Thyroid gland (tissue), 4 donors: Measurements from ENCODE around the gene AUH. TPM values are rescaled to one million over a fixed set of nuclear protein-coding genes. Genes with fewer than 3 reads are reported as not detected.

Source experiments
- DNase-seq, 2 donors: peaks; one replicate each; pipeline ENCODE4 v3.0.0-alpha.2; 2019
- H3K27ac ChIP-seq, 3 donors: fragments of 200-600 bp; sonication (generic); 1 replicate in 2 of 3; 2 replicates in 1 of 3; pipeline ENCODE4 v1.5.1; 2016 to 2019; ENCODE audit warnings: mild to moderate bottlenecking in 1 of 3, moderate library complexity in 1 of 3
- H3K27me3 ChIP-seq: fragments of 200-600 bp; sonication (generic); one replicate; pipeline ENCODE4 v1.5.1; 2019
- H3K36me3 ChIP-seq, 2 donors: fragments of 200-600 bp; sonication (generic); one replicate each; pipeline ENCODE4 v1.5.1; 2016 to 2019
- H3K4me1 ChIP-seq, 2 donors: fragments of 200-600 bp; sonication (generic); one replicate each; pipeline ENCODE4 v1.5.1; 2017 to 2019
- H3K4me3 ChIP-seq, 3 donors: fragments of 200-600 bp; sonication (generic); replicated peaks in 1 of 3; 1 replicate in 2 of 3; 2 replicates in 1 of 3; pipeline ENCODE4 v1.5.1; 2016; ENCODE audit warnings: mild to moderate bottlenecking in 1 of 3
- H3K9me3 ChIP-seq: fragments of 200-600 bp; sonication (generic); one replicate; pipeline ENCODE4 v1.5.1; 2017
- CTCF ChIP-seq, 6 experiments: fragments of 200-600 bp in 3 of 6; fragments of 450-650 bp in 3 of 6; sonication (generic) in 3 of 6; IDR thresholded peaks; one replicate each; pipeline ENCODE4 v1.5.1; 2016 to 2019; ENCODE audit warnings: antibody characterized with exemption in 6 of 6, mild to moderate bottlenecking in 2 of 6, inconsistent platforms in 1 of 6, moderate library complexity in 1 of 6
- POLR2A ChIP-seq, 2 donors: fragments of 450-650 bp; IDR thresholded peaks; one replicate each; pipeline ENCODE4 v1.6.1; 2017; ENCODE audit warnings: antibody characterized with exemption in 2 of 2, mild to moderate bottlenecking in 2 of 2, moderate library complexity in 1 of 2
- WGBS, 2 donors: methylation state at CpG; one replicate each; pipeline ENCODE4 v1.1.5; 2017; 5-methylcytosine and 5-hydroxymethylcytosine counted together
- intact Hi-C: fragments of 100-400 bp; cut with DNase I; formaldehyde crosslinking; loops from one replicate; pipeline ENCODE4 v1.15.1; 2023
- total RNA-seq, 4 donors: library from RNA; depleted of rRNA; stranded (reverse); fragments of >200 nt; gene quantifications; one replicate each; pipeline ENCODE4 v1.2.3, GENCODE V29; 2016

The AUH gene
- total RNA-seq, 4 donors from 2014 or later, result 57.1 to 83.5 (median 65.2) TPM

- no peak for TF ChIP-seq CTCF (IDR thresholded peaks at IDR 0.05)
Measured at GRCh38 chr9:91197232-91198181, 164.2 kb downstream of the AUH start.

GRCh38 chr9:91196103-91196950 lies 165.4 kb downstream of the AUH start:
- TF ChIP-seq POLR2A (IDR thresholded peaks at IDR 0.05), result no peak
- TF ChIP-seq CTCF (IDR thresholded peaks at IDR 0.05), result no peak
- H3K4me1 ChIP-seq, result peaks cover 27 to 48% of the 10 kb centered on the region in 2 donors
- no peak overlapping the region for H3K4me3 ChIP-seq
- 93 to 96% methylated on average over 5 to 8 of the region's 8 CpGs for WGBS, 2 donors
- no peak overlapping the region for H3K27ac ChIP-seq
- H3K36me3 ChIP-seq, result no peaks in the 10 kb centered on the region
- no peaks in the 10 kb centered on the region for H3K27me3 ChIP-seq
- H3K9me3 ChIP-seq, result no peaks in the 10 kb centered on the region
- intact Hi-C loops, result loop anchor here (10.0 kb wide), 1 partner anchor 228 kb away; the partner anchor contains the start of gene NFIL3
- DNase-seq, result no peak

More at GRCh38 chr9:91197232-91198181, 164.2 kb downstream of the AUH start:
- DNase-seq, result peak; percentile 23 to 30
- Histone ChIP-seq H3K27ac (no peak overlapping the region), H3K9me3 (no peaks in the 10 kb centered on the region), H3K4me1 (peaks cover 17 to 39% of the 10 kb centered on the region in 2 donors), H3K36me3 (no peaks in the 10 kb centered on the region), H3K27me3 (no peaks in the 10 kb centered on the region), H3K4me3 (no peak overlapping the region)
- WGBS, 2 donors, result 74 to 75% methylated on average over 13 of the region's 13 CpGs
- intact Hi-C loops, result loop anchor here (10.0 kb wide), 1 partner anchor 227 kb away; the partner anchor contains the start of gene NFIL3

- Histone ChIP-seq H3K9me3 (no peaks in the 10 kb centered on the region), H3K4me3 (no peak overlapping the region), H3K36me3 (no peaks in the 10 kb centered on the region), H3K4me1 (peaks cover 27 to 48% of the 10 kb centered on the region in 2 donors), H3K27ac (no peak overlapping the region), H3K27me3 (no peaks in the 10 kb centered on the region)
- DNase-seq, result no peak
- TF ChIP-seq POLR2A (IDR thresholded peaks at IDR 0.05), result no peak
- TF ChIP-seq CTCF (IDR thresholded peaks at IDR 0.05), result no peak
- WGBS, 2 donors, result 95 to 100% methylated on average over 5 of the region's 5 CpGs
- intact Hi-C loops, result loop anchor here (10.0 kb wide), 1 partner anchor 229 kb away; the partner anchor contains the start of gene NFIL3
Measured at GRCh38 chr9:91195372-91196012, 166.2 kb downstream of the AUH start.

- Histone ChIP-seq H3K9me3 (no peaks in the 10 kb centered on the region), H3K4me1 (peaks cover 27 to 48% of the 10 kb centered on the region in 2 donors), H3K27ac (peak overlapping the region; percentile 96 to 99 (median 98)), H3K4me3 (peak overlapping the region in 2 of 3 donors; percentile 9 to 26), H3K36me3 (no peaks in the 10 kb centered on the region), H3K27me3 (no peaks in the 10 kb centered on the region)
- WGBS, 2 donors, result 7 to 11% methylated on average over 38 to 51 of the region's 52 CpGs
- intact Hi-C loops, result loop anchor here (10.0 kb wide), 1 partner anchor 231 kb away; the partner anchor contains the start of gene NFIL3
- peak; percentile 75 to 80 for DNase-seq
- TF ChIP-seq CTCF (IDR thresholded peaks at IDR 0.05), result no peak
- peak in 1 of 2 donors; percentile 26 for TF ChIP-seq POLR2A (IDR thresholded peaks at IDR 0.05)
Measured at GRCh38 chr9:91193658-91194391, 167.9 kb downstream of the AUH start.
